ENCODE results near the gene CASP14.

DNA sequence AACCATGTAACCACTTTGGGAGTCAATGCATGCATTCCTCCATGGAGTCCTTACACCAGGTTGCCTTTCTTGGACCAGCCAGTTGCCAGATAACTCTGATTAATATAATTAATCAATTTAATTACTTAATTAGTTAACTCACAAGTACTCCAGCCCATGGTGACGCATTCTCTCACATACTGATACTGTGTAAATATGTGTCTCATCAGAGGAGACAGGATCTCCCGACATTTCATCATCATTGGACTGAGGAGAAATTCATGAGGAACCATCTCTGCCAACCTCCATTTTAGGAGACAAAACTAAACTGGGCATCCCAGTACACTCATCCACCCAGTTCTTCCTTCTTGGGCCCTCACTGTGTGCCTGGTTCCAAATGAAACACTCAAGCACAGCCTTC lies 6.5 kb upstream of the CASP14 start:
- TF ChIP-seq, protein P1, sequence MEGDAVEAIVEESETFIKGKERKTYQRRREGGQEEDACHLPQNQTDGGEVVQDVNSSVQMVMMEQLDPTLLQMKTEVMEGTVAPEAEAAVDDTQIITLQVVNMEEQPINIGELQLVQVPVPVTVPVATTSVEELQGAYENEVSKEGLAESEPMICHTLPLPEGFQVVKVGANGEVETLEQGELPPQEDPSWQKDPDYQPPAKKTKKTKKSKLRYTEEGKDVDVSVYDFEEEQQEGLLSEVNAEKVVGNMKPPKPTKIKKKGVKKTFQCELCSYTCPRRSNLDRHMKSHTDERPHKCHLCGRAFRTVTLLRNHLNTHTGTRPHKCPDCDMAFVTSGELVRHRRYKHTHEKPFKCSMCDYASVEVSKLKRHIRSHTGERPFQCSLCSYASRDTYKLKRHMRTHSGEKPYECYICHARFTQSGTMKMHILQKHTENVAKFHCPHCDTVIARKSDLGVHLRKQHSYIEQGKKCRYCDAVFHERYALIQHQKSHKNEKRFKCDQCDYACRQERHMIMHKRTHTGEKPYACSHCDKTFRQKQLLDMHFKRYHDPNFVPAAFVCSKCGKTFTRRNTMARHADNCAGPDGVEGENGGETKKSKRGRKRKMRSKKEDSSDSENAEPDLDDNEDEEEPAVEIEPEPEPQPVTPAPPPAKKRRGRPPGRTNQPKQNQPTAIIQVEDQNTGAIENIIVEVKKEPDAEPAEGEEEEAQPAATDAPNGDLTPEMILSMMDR (IDR thresholded peaks at IDR 0.05), result no peak
- no peak for TF ChIP-seq EP300 (IDR thresholded peaks at IDR 0.05)
- TF ChIP-seq POLR2A (IDR thresholded peaks at IDR 0.05), result no peak

Data from gastroesophageal sphincter (tissue), 3 donors.